ENCODE measurements around the gene GALT. TPM values are rescaled to one million over a fixed set of nuclear protein-coding genes. Genes with fewer than 3 reads are reported as not detected.

The GALT gene
- total and polyA plus RNA-seq, 2 of the 13 experiments (the other 11 are each of a cell fraction or from before 2014, with no cell fraction given): 40.4 to 46.3 TPM

GRCh38 chr9:34664281-34665066 is 18.0 kb downstream of the GALT start:
- H3K4me3 ChIP-seq (replicated peaks in 1 of 3; ENCODE audit: insufficient read depth in 1 of 3, low read depth in 2 of 3, low read length in 3 of 3): peak overlapping the region; percentile 66 to 79 (median 66)
- peak; percentile 46; the same call in 1 of the 2 replicates for TF ChIP-seq GATAD2A (CRISPR knock-in tag; IDR thresholded peaks at IDR 0.05)
- peak; percentile 79 for TF ChIP-seq CTCF (CRISPR knock-in tag; IDR thresholded peaks at IDR 0.05)
- no peak for TF ChIP-seq KDM6A (CRISPR knock-in tag; IDR thresholded peaks at IDR 0.05; ENCODE audit: low read depth)
- TF ChIP-seq TRAFD1 (CRISPR knock-in tag; IDR thresholded peaks at IDR 0.05; ENCODE audit: borderline replicate concordance): 0 out of 2 replicates have a peak, but pooled peaks have one; percentile 36
- no peak for TF ChIP-seq KLF12 (CRISPR knock-in tag; IDR thresholded peaks at IDR 0.05; ENCODE audit: borderline replicate concordance)
- TF ChIP-seq ATAD3A (CRISPR knock-in tag; IDR thresholded peaks at IDR 0.05): no peak
- peak; percentile 55; the same call in 1 of the 2 replicates for TF ChIP-seq ZBED4 (CRISPR knock-in tag; IDR thresholded peaks at IDR 0.05; ENCODE audit: borderline replicate concordance)
- peak; percentile 30; the same call in 1 of the 2 replicates for TF ChIP-seq STAG1 (CRISPR knock-in tag; IDR thresholded peaks at IDR 0.05)
- TF ChIP-seq TBX3 (IDR thresholded peaks at IDR 0.05; ENCODE audit: borderline replicate concordance): no peak
- no peak for TF ChIP-seq ARID5B (CRISPR knock-in tag; IDR thresholded peaks at IDR 0.05)
- no peak for TF ChIP-seq ZNF564 (CRISPR knock-in tag; IDR thresholded peaks at IDR 0.05)

More at GRCh38 chr9:34664281-34665066, 18.0 kb downstream of the GALT start:
- H4K20me1 ChIP-seq (ENCODE audit: insufficient read depth, low read length): no peaks in the 10 kb centered on the region
- ATAC-seq: peak; percentile 89
- peak overlapping the region; percentile 17 for H3K27ac ChIP-seq (ENCODE audit: extremely low read length, insufficient read depth, low read length)
- no peaks in the 10 kb centered on the region for H3K27me3 ChIP-seq (ENCODE audit: control insufficient read depth in 1 of 2, insufficient read depth in 2 of 2, low read length in 2 of 2)
- DNase-seq (ENCODE audit: low spot score): peak; percentile 67
- in situ Hi-C loops (cut with HindIII; ENCODE audit: extremely low pct_ligation_motif_present, low pct_unique_long_range_greater_than_20kb): no loop called here
- intact Hi-C loops (cut with micrococcal nuclease; ENCODE audit: unreplicated experiment): no loop called here
- no peaks in the 10 kb centered on the region for H3K79me2 ChIP-seq (ENCODE audit: insufficient read depth, low read length)
- 9% methylated on average over 18 of the region's 18 CpGs for WGBS (ENCODE audit: low lambda C conversion rate)
- BruUV-seq (replicated peaks): no TSS peak
- H3K4me1 ChIP-seq (ENCODE audit: insufficient read depth, low read length): peaks cover 24% of the 10 kb centered on the region
- no peak overlapping the region for H2AFZ ChIP-seq (ENCODE audit: low read length)
- ChIA-PET CTCF (ENCODE audit: low intra/inter-chr PET ratio, low total read pairs) (interaction anchor here (0.6 to 3.3 kb wide), 7 partner anchors 10 to 52 kb away, joined by 3 to 22 read pairs (median 6); partner anchors contain the start of genes GALT and RPP25L), POLR2A (interaction anchor here (0.9 to 4.9 kb wide), 9 partner anchors 8 to 52 kb away, joined by 3 to 40 read pairs (median 5); partner anchors contain the start of genes ARID3C, GALT, IL11RA and RPP25L)
- peak overlapping the region; percentile 89 for H3K4me2 ChIP-seq (ENCODE audit: low read depth, low read length)
- FAIRE-seq: peak; percentile 81
- peak overlapping the region; percentile 54; the same call in 1 of the 2 replicates for H3K9ac ChIP-seq (ENCODE audit: insufficient read depth, low read depth, low read length)
- no peaks in the 10 kb centered on the region for H3K36me3 ChIP-seq (replicated peaks in 1 of 2; ENCODE audit: control insufficient read depth in 1 of 2, insufficient read depth in 2 of 2, low read length in 2 of 2)
- H3K9me3 ChIP-seq (ENCODE audit: low read length): no peaks in the 10 kb centered on the region

Measured in HepG2 (cell line).